HEK293 (cell line): ENCODE results near the gene GRK5.

Source experiments
- CTCF ChIA-PET: fragments of 350-600 bp; formaldehyde crosslinking; extraction: SDS; loops from one replicate; lab custom pipeline; 2021; ENCODE audit warnings: antibody characterized with exemption; lab: Yijun Ruan, JAX
- POLR2A ChIA-PET: fragments of 300-600 bp; formaldehyde crosslinking; extraction: SDS; loops from one replicate; lab custom pipeline; 2020; ENCODE audit warnings: antibody characterized with exemption, inconsistent platforms; lab: Yijun Ruan, JAX
- H3K27ac ChIP-seq: fragments of 200-500 bp; sonication (Bioruptor generic); 2 replicates; pipeline ENCODE4 v1.5.1; 2014; ENCODE audit warnings: low read depth, low read length, control low read depth, inconsistent platforms; ENCODE audit errors: extremely low read depth
- H3K36me3 ChIP-seq, 2 experiments: fragments of 200-500 bp in 1 of 2; sonication (Bioruptor generic) in 1 of 2; 1 replicate in 1 of 2; 2 replicates in 1 of 2; pipeline ENCODE4 v1.5.1; 2014 to 2017; ENCODE audit warnings: inconsistent platforms in 2 of 2, low read length in 2 of 2; ENCODE audit not compliant: control insufficient read depth in 2 of 2, insufficient read depth in 1 of 2
- H3K4me1 ChIP-seq: fragments of 200-500 bp; sonication (Bioruptor generic); 2 replicates; pipeline ENCODE4 v1.5.1; 2014; ENCODE audit warnings: mild to moderate bottlenecking, low read length, inconsistent platforms; ENCODE audit not compliant: control insufficient read depth, insufficient read depth
- H3K4me3 ChIP-seq: 2 replicates; pipeline ENCODE4 v1.5.1; 2011; ENCODE audit warnings: low read depth, mild to moderate bottlenecking, control low read depth, low read length, moderate library complexity
- H3K9me3 ChIP-seq: fragments of 200-500 bp; sonication (Bioruptor generic); 2 replicates; pipeline ENCODE4 v1.5.1; 2014; ENCODE audit warnings: low read depth, low read length, inconsistent platforms; ENCODE audit not compliant: control insufficient read depth, insufficient read depth
- SCRT1 ChIP-seq: fragments of 450-650 bp; formaldehyde crosslinking; IDR thresholded peaks from 2 replicates; pipeline ENCODE4 v1.5.1; 2016; ENCODE audit warnings: missing biosample characterization, missing genetic modification characterization, borderline replicate concordance
- SP7 ChIP-seq: fragments of 450-650 bp; formaldehyde crosslinking; IDR thresholded peaks from 2 replicates; pipeline ENCODE4 v1.5.1; 2016; ENCODE audit warnings: missing biosample characterization, missing genetic modification characterization
- TCF7L2 ChIP-seq: IDR thresholded peaks from 2 replicates; pipeline ENCODE4 v1.6.1; 2011; ENCODE audit warnings: low read depth, mild to moderate bottlenecking, inconsistent platforms, low read length, moderate library complexity, borderline replicate concordance
- WT1 ChIP-seq: fragments of 450-650 bp; formaldehyde crosslinking; IDR thresholded peaks from 2 replicates; pipeline ENCODE4 v1.5.1; 2016; ENCODE audit warnings: missing biosample characterization, missing genetic modification characterization
- YY1 ChIP-seq: fragments of 450-650 bp; formaldehyde crosslinking; IDR thresholded peaks from 2 replicates; pipeline ENCODE4 v1.5.1; 2018; ENCODE audit warnings: missing biosample characterization, missing genetic modification characterization
- ZBTB10 ChIP-seq: fragments of 450-650 bp; formaldehyde crosslinking; IDR thresholded peaks from 2 replicates; pipeline ENCODE4 v1.5.1; 2016; ENCODE audit warnings: missing biosample characterization, missing genetic modification characterization
- ZBTB21 ChIP-seq: fragments of 450-650 bp; formaldehyde crosslinking; IDR thresholded peaks from 2 replicates; pipeline ENCODE4 v1.5.1; 2017; ENCODE audit warnings: missing biosample characterization, missing genetic modification characterization
- ZBTB44 ChIP-seq: fragments of 450-650 bp; IDR thresholded peaks from 2 replicates; pipeline ENCODE4 v1.5.1; 2018; ENCODE audit warnings: missing biosample characterization, mild to moderate bottlenecking, missing genetic modification characterization
- ZNF202 ChIP-seq: fragments of 450-650 bp; formaldehyde crosslinking; IDR thresholded peaks from 2 replicates; pipeline ENCODE4 v1.5.1; 2016; ENCODE audit warnings: missing biosample characterization, missing genetic modification characterization, borderline replicate concordance
- ZNF221 ChIP-seq: fragments of 450-650 bp; formaldehyde crosslinking; IDR thresholded peaks from 2 replicates; pipeline ENCODE4 v1.5.1; 2017; ENCODE audit warnings: missing biosample characterization, missing genetic modification characterization, borderline replicate concordance
- ZNF266 ChIP-seq: fragments of 450-650 bp; formaldehyde crosslinking; IDR thresholded peaks from 2 replicates; pipeline ENCODE4 v1.5.1; 2016; ENCODE audit warnings: missing biosample characterization, missing genetic modification characterization, low read depth
- ZNF335 ChIP-seq: fragments of 450-650 bp; formaldehyde crosslinking; conservative IDR thresholded peaks from 2 replicates; pipeline ENCODE4 v1.5.1; 2016; ENCODE audit warnings: missing biosample characterization, missing genetic modification characterization
- ZNF350 ChIP-seq: fragments of 450-650 bp; formaldehyde crosslinking; IDR thresholded peaks from 2 replicates; pipeline ENCODE4 v1.5.0; 2017; ENCODE audit warnings: missing biosample characterization, mild to moderate bottlenecking, missing genetic modification characterization
- ZNF423 ChIP-seq: fragments of 450-650 bp; formaldehyde crosslinking; IDR thresholded peaks from 2 replicates; pipeline ENCODE4 v1.5.1; 2016; ENCODE audit warnings: missing biosample characterization, missing genetic modification characterization
- ZNF560 ChIP-seq: fragments of 450-650 bp; formaldehyde crosslinking; IDR thresholded peaks from 2 replicates; pipeline ENCODE4 v1.5.1; 2017; ENCODE audit warnings: missing biosample characterization, missing genetic modification characterization, borderline replicate concordance
- ZNF621 ChIP-seq: fragments of 450-650 bp; formaldehyde crosslinking; IDR thresholded peaks from 2 replicates; pipeline ENCODE4 v1.5.1; 2017; ENCODE audit warnings: missing biosample characterization, missing genetic modification characterization
- ZNF747 ChIP-seq: fragments of 450-650 bp; formaldehyde crosslinking; IDR thresholded peaks from 2 replicates; pipeline ENCODE4 v1.5.1; 2016; ENCODE audit warnings: missing biosample characterization, missing genetic modification characterization
- ZNF843 ChIP-seq: fragments of 450-650 bp; formaldehyde crosslinking; IDR thresholded peaks from 2 replicates; pipeline ENCODE4 v1.5.1; 2016; ENCODE audit warnings: missing biosample characterization, missing genetic modification characterization

The GRK5 gene

GRCh38 chr10:119203006-119203405 is 4.4 kb upstream of the GRK5 start:
- Histone ChIP-seq H3K36me3 (no peaks in the 10 kb centered on the region), H3K4me3 (no peak overlapping the region)
- POLR2A ChIA-PET = no interaction called here
- TF ChIP-seq SP7 = no peak
- TF ChIP-seq ZNF423 (tag by site-specific recombination) = no peak
- no peak for TF ChIP-seq ZNF221
- no peak for TF ChIP-seq TCF7L2
- no peak for TF ChIP-seq ZNF350 (tag by site-specific recombination)
- TF ChIP-seq ZBTB21 (tag by site-specific recombination) = no peak
- no peak for TF ChIP-seq WT1 (tag by site-specific recombination)
- TF ChIP-seq ZNF747 = no peak
- no peak for TF ChIP-seq ZBTB44 (tag by site-specific recombination)
- TF ChIP-seq ZNF621 = no peak
- no peak for TF ChIP-seq ZBTB10 (tag by site-specific recombination)
- no peak for TF ChIP-seq ZNF266 (tag by site-specific recombination)
- TF ChIP-seq ZNF560 = no peak
- TF ChIP-seq ZNF843 = no peak
- TF ChIP-seq YY1 (tag by site-specific recombination) = no peak
- TF ChIP-seq SCRT1 (tag by site-specific recombination) = no peak
- TF ChIP-seq, all 188 proteins: peak for 0
- no peak overlapping the region for H3K27ac ChIP-seq
- no peaks in the 10 kb centered on the region for H3K9me3 ChIP-seq
- H3K4me1 ChIP-seq = no peaks in the 10 kb centered on the region
- CTCF ChIA-PET = interaction anchor here (0.6 to 6.0 kb wide), 9 partner anchors 8 to 286 kb away, joined by 3 to 45 read pairs (median 3); partner anchors contain the start of gene PRDX3

- Histone ChIP-seq H3K27ac (no peak overlapping the region), H3K4me3 (no peak overlapping the region), H3K9me3 (no peaks in the 10 kb centered on the region), H3K36me3 (no peaks in the 10 kb centered on the region), H3K4me1 (peaks cover 19% of the 10 kb centered on the region)
- POLR2A ChIA-PET = interaction anchor here (1.2 kb wide), 1 partner anchor 76 kb away, joined by 4 read pairs; no protein-coding TSS in a partner anchor
- CTCF ChIA-PET = interaction anchor here (0.6 to 6.0 kb wide), 30 partner anchors 7 to 395 kb away, joined by 3 to 45 read pairs (median 4); no protein-coding TSS in a partner anchor
- peak; percentile 83 for TF ChIP-seq ZNF335
- no peak for TF ChIP-seq ZNF202 (tag by site-specific recombination)
Observed at GRCh38 chr10:119205894-119206602, 1.3 kb upstream of the GRK5 start.
